Endothelial cell of coronary artery (primary cell): ENCODE measurements around the gene CXCL12. TPM values are rescaled to one million over a fixed set of nuclear protein-coding genes. Genes with fewer than 3 reads are reported as not detected.

Experiments used
- total RNA-seq: library from RNA; depleted of rRNA; stranded (reverse); fragments of >200 nt; gene quantifications from 2 replicates; pipeline ENCODE4 v1.2.3, GENCODE V29; 2014

Gene CXCL12
- total RNA-seq, result 1.4 and 34.2 TPM in 2 replicates

GRCh38 chr10:44385026-44385695 lies at the start of gene CXCL12:
Gene CXCL12 (minus strand): TSS chr10:44385097. CDS start chr10:44385005, 92 bp downstream.

